NCI-H2081 treated with DMSO at 0.1 percent for 48 hours (cell line): ENCODE measurements around the gene DNAAF9.

Experiments
- DNase-seq: peaks from one replicate; lab custom pipeline; 2025; lab: John Stamatoyannopoulos, UW

The DNAAF9 gene

GRCh38 chr20:3371754-3372153, 35.7 kb downstream of the DNAAF9 start:
- no peak for DNase-seq

GRCh38 chr20:3367089-3367488, 40.4 kb downstream of the DNAAF9 start:
- DNase-seq = no peak

- no peak for DNase-seq
Observed at GRCh38 chr20:3364323-3365013, 43.0 kb downstream of the DNAAF9 start.

GRCh38 chr20:3360752-3361151, 46.7 kb downstream of the DNAAF9 start:
- DNase-seq = no peak

- DNase-seq = no peak
Observed at GRCh38 chr20:3358676-3359340, 48.7 kb downstream of the DNAAF9 start.
